MM.1S (cell line): Measurements from ENCODE around the gene FCAMR.
A peak's percentile ranks its signal among the peaks of the same experiment; 100 is the strongest.

Experiments used
- EZH2 ChIP-seq: fragments of 300-600 bp; sonication (generic); optimal IDR thresholded peaks from 2 replicates; pipeline ENCODE3; 2017; ENCODE audit warnings: low read depth, mild to moderate bottlenecking, antibody characterized with exemption, low read length, mixed read lengths
- EZH2phosphoT487 ChIP-seq: fragments of 300-600 bp; sonication (generic); IDR thresholded peaks from 2 replicates; pipeline ENCODE4 v1.6.1; 2018; ENCODE audit warnings: antibody characterized with exemption, low read length
- TF ChIP-seq, protein P1 (sequence below): fragments of 300-600 bp; sonication (generic); IDR thresholded peaks from 2 replicates; pipeline ENCODE4 v1.5.1; 2016; ENCODE audit warnings: antibody characterized with exemption, low read length, mixed read lengths

DNA sequence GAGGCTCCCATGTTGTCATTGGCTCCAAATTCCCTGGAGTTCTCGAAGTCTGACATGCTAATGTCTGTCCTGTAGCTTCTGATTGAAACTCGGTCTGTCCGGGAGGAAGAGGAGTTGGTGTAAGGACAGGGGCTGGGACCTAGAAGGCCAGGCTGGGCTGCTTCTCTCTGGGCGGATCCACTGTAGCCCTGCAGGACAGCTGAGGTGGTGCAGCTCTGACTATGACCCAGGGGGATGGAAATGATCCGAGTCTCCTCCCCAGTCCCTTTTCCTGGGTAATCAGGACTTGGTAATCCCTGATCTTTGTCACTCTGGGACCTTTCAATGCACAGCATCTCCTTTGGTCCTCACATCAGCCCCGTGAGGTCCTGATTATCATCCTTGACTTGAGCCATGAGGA lies 38.6 kb downstream of the FCAMR start:
- TF ChIP-seq, protein P1, sequence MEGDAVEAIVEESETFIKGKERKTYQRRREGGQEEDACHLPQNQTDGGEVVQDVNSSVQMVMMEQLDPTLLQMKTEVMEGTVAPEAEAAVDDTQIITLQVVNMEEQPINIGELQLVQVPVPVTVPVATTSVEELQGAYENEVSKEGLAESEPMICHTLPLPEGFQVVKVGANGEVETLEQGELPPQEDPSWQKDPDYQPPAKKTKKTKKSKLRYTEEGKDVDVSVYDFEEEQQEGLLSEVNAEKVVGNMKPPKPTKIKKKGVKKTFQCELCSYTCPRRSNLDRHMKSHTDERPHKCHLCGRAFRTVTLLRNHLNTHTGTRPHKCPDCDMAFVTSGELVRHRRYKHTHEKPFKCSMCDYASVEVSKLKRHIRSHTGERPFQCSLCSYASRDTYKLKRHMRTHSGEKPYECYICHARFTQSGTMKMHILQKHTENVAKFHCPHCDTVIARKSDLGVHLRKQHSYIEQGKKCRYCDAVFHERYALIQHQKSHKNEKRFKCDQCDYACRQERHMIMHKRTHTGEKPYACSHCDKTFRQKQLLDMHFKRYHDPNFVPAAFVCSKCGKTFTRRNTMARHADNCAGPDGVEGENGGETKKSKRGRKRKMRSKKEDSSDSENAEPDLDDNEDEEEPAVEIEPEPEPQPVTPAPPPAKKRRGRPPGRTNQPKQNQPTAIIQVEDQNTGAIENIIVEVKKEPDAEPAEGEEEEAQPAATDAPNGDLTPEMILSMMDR = peak; percentile 25
- no peak for TF ChIP-seq EZH2phosphoT487
- no peak for TF ChIP-seq EZH2
